ENCODE results near the gene RPTOR.

- TF ChIP-seq, protein P1, sequence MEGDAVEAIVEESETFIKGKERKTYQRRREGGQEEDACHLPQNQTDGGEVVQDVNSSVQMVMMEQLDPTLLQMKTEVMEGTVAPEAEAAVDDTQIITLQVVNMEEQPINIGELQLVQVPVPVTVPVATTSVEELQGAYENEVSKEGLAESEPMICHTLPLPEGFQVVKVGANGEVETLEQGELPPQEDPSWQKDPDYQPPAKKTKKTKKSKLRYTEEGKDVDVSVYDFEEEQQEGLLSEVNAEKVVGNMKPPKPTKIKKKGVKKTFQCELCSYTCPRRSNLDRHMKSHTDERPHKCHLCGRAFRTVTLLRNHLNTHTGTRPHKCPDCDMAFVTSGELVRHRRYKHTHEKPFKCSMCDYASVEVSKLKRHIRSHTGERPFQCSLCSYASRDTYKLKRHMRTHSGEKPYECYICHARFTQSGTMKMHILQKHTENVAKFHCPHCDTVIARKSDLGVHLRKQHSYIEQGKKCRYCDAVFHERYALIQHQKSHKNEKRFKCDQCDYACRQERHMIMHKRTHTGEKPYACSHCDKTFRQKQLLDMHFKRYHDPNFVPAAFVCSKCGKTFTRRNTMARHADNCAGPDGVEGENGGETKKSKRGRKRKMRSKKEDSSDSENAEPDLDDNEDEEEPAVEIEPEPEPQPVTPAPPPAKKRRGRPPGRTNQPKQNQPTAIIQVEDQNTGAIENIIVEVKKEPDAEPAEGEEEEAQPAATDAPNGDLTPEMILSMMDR (optimal IDR thresholded peaks at IDR 0.05 in 1 of 3, IDR thresholded peaks at IDR 0.05 in 1 of 3, conservative IDR thresholded peaks at IDR 0.05 in 1 of 3; ENCODE audit: extremely low read depth in 1 of 3, insufficient read depth in 2 of 3, low read length in 3 of 3) = no peak
- TF ChIP-seq EZH2 (IDR thresholded peaks at IDR 0.05; ENCODE audit: low read length) = no peak
Observed at GRCh38 chr17:80910043-80910442, 365.4 kb downstream of the RPTOR start.

All from keratinocyte (primary cell).